ENCODE results near the gene TPD52L1. TPM values are rescaled to one million over a fixed set of nuclear protein-coding genes. Genes with fewer than 3 reads are reported as not detected.

The TPD52L1 gene
- total and polyA plus RNA-seq, 2 donors (not counting 3 experiments of a cell fraction or from before 2014, with no cell fraction given) = 0.29 to 0.37 TPM

- Histone ChIP-seq H3K27me3 (ENCODE audit: control insufficient read depth in 2 of 2, insufficient read depth in 2 of 2, low read length in 2 of 2) (no peaks in the 10 kb centered on the region), H3K4me3 (replicated peaks in 1 of 3; ENCODE audit: insufficient read depth in 1 of 3, low read depth in 1 of 3, low read length in 3 of 3) (no peak overlapping the region), H3K36me3 (ENCODE audit: control insufficient read depth in 2 of 2, extremely low read depth in 1 of 2, insufficient read depth in 2 of 2, low read length in 2 of 2) (peaks cover 0 to 3% of the 10 kb centered on the region in 2 experiments), H3K9me1 (replicated peaks; ENCODE audit: control insufficient read depth, extremely low read depth, insufficient read depth, low read length) (no peaks in the 10 kb centered on the region), H4K20me1 (replicated peaks; ENCODE audit: control insufficient read depth, extremely low read depth, insufficient read depth, low read length) (no peaks in the 10 kb centered on the region), H3K9me3 (replicated peaks; ENCODE audit: control insufficient read depth, insufficient read depth, low read length) (no peaks in the 10 kb centered on the region), H2AFZ (ENCODE audit: low read depth, low read length) (no peak overlapping the region), H3K4me2 (ENCODE audit: insufficient read depth, low read length) (no peak overlapping the region), H3K9ac (replicated peaks; ENCODE audit: extremely low read depth, insufficient read depth, low read length) (no peak overlapping the region), H3K27ac (ENCODE audit: insufficient read depth, low read depth, low read length) (no peak overlapping the region), H3K79me2 (ENCODE audit: control insufficient read depth, insufficient read depth, low read length) (no peaks in the 10 kb centered on the region), H3K4me1 (ENCODE audit: control insufficient read depth, extremely low read depth, insufficient read depth, low read length) (no peaks in the 10 kb centered on the region)
- no TSS peak for BruUV-seq (replicated peaks)
- FAIRE-seq (no peak), DNase-seq (ENCODE audit: low read depth, low spot score) (no peak)
- dilution Hi-C loops (cut with MboI; ENCODE audit: extremely low pct_ligation_motif_present, low sequenced_read_pairs) = no loop called here
- intact Hi-C loops (cut with micrococcal nuclease) = no loop called here
- ChIA-PET CTCF (no interaction called here), POLR2A (no interaction called here)
- no peak for TF ChIP-seq EZH2 (IDR thresholded peaks at IDR 0.05; ENCODE audit: borderline replicate concordance, low read depth, low read length, severe bottlenecking)
- TF ChIP-seq POLR2A (IDR thresholded peaks at IDR 0.05; ENCODE audit: low read depth, low read length) = no peak
- no peak for TF ChIP-seq FOS (IDR thresholded peaks at IDR 0.05; ENCODE audit: borderline replicate concordance, insufficient read depth, low read length)
- TF ChIP-seq POLR2AphosphoS5 (IDR thresholded peaks at IDR 0.05; ENCODE audit: insufficient read depth, low read depth, low read length) = no peak
- no peak for TF ChIP-seq MYC (IDR thresholded peaks at IDR 0.05; ENCODE audit: low read depth, low read length)
- TF ChIP-seq MAX (IDR thresholded peaks at IDR 0.05; ENCODE audit: insufficient read depth, insufficient read length) = no peak
- no peak for TF ChIP-seq GATA2 (IDR thresholded peaks at IDR 0.05; ENCODE audit: insufficient read depth, insufficient read length, low read depth, low read length)
- TF ChIP-seq JUN (IDR thresholded peaks at IDR 0.05; ENCODE audit: borderline replicate concordance, insufficient read depth, insufficient read length, low read depth) = no peak
- no peak for TF ChIP-seq CTCF (IDR thresholded peaks at IDR 0.05; ENCODE audit: extremely low read depth in 1 of 2, insufficient read depth in 1 of 2, low read depth in 1 of 2, low read length in 2 of 2)
These were observed 122.2 kb downstream of the TPD52L1 start for GRCh38 chr6:125275779-125276178.

All from endothelial cell of umbilical vein (primary cell).